Measurements from ENCODE around the gene HOXD4. TPM values are rescaled to one million over a fixed set of nuclear protein-coding genes. Genes with fewer than 3 reads are reported as not detected.

The HOXD4 gene
- polyA plus RNA-seq, 12 donors, result 4.9 to 14.8 (median 5.9) TPM; not detected in 1

GRCh38 chr2:176187899-176188773 lies 36.8 kb downstream of the HOXD4 start, which contains the start of gene HOXD1:
Gene HOXD1, plus strand, starts transcription at chr2:176188668. Its CDS starts 134 bp downstream, at chr2:176188802.
- DNase-seq, result no peak

DNA sequence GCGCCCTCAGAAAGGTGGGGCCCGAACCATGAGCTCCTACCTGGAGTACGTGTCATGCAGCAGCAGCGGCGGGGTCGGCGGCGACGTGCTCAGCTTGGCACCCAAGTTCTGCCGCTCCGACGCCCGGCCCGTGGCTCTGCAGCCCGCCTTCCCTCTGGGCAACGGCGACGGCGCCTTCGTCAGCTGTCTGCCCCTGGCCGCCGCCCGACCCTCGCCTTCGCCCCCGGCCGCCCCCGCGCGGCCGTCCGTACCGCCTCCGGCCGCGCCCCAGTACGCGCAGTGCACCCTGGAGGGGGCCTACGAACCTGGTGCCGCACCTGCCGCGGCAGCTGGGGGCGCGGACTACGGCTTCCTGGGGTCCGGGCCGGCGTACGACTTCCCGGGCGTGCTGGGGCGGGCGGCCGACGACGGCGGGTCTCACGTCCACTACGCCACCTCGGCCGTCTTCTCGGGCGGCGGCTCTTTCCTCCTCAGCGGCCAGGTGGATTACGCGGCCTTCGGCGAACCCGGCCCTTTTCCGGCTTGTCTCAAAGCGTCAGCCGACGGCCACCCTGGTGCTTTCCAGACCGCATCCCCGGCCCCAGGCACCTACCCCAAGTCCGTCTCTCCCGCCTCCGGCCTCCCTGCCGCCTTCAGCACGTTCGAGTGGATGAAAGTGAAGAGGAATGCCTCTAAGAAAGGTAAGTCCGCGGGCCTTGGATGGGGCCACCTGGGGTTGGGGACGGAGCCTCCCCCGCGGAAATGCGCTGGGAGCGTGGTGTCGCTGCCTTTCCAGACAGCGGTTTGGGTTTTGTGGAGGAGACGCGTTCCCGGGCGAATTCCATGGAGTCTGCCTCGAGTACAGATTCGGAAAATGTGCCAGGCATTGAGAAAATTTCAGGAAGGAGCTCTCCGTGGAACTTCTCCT lies 37.7 kb downstream of the HOXD4 start:
- DNase-seq, result no peak

DNA sequence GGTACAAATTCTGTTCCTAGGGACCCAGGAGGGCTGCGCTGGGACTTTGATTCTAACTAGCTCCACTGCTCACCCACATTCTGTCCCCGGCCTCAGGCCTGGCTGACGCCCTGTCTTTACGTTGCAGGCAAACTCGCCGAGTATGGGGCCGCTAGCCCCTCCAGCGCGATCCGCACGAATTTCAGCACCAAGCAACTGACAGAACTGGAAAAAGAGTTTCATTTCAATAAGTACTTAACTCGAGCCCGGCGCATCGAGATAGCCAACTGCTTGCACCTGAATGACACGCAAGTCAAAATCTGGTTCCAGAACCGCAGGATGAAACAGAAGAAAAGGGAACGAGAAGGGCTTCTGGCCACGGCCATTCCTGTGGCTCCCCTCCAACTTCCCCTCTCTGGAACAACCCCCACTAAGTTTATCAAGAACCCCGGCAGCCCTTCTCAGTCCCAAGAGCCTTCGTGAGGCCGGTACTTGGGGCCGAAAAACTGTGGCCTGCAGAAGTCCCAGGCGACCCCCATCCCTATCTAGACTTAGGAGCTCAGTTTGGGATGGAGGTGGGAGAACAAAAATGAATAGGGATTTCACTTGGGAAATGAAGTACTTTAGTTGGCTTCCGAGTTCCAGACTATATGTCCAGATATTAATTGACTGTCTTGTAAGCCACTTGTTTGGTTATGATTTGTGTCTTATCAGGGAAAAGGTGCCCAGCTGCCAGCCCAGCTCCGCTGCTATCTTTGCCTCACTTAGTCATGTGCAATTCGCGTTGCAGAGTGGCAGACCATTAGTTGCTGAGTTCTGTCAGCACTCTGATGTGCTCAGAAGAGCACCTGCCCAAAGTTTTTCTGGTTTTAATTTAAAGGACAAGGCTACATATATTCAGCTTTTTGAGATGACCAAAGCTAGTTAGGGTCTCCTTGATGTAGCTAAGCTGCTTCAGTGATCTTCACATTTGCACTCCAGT lies 38.6 kb downstream of the HOXD4 start:
- DNase-seq, result no peak

- DNase-seq, result no peak
Measured at GRCh38 chr2:176192351-176192750, 41.0 kb downstream of the HOXD4 start.

DNA sequence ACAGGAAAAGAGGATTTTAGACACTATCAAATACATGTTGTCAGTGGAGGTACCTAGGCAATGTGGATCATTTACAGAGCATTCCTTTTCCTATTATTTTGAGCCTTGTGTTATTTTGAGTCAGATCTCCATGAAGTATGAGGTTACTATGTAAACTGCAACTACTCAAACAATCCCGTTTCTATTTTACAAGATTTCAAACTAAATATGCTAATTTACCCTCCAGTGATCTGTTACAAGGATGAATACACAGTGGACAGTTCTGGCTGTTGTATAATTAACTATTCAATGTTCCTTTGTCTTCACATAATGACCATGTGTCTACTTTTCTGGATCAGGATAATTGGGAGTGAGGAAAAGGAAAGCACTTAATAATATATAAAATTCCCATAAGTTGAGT lies 41.7 kb downstream of the HOXD4 start:
- no peak for DNase-seq

- no peak for DNase-seq
Measured at GRCh38 chr2:176199902-176200301, 48.6 kb downstream of the HOXD4 start.

DNA sequence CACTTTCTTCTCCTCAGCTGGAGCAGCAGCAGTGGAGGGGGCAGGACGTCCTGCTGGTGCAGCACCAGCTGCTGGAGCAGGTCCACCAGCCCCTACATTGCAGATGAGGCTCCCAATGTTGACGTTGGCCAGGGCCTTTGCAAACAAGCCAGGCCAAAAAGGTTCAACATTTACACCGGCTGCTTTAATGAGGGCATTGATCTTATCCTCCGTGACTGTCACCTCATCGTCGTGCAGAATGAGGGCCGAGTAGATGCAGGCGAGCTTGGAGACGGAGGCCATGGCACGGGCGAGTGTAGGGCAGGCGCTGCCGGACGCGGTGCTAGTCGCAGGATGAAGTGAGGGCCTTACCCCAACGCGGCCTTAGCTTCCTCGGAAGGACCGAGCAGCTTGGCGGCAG lies 49.6 kb downstream of the HOXD4 start:
- no peak for DNase-seq

- no peak for DNase-seq
Measured at GRCh38 chr2:176202491-176202890, 51.1 kb downstream of the HOXD4 start.

Other genes with a start within 250 kb of the HOXD4 start
- 10 to 100 TPM; 17.2 to 54.3 (median 42.7) TPM for gene LNPK, start 149.3 kb upstream of the HOXD4 start, polyA plus RNA-seq (ENCODE audit: insufficient read length in 12 of 12)
- under 1 TPM in 2 of 12 donors, not detected in 10; 0.04 TPM for gene EVX2, start 67.6 kb upstream of the HOXD4 start, polyA plus RNA-seq (ENCODE audit: insufficient read length in 12 of 12)
- 1 to 10 TPM in 1 of 12 donors, under 1 TPM in 4, not detected in 7; 0.30 to 2.5 (median 0.63) TPM for gene HOXD13, start 58.8 kb upstream of the HOXD4 start, polyA plus RNA-seq (ENCODE audit: insufficient read length in 12 of 12)
- under 1 TPM in 2 of 12 donors, not detected in 10; 0.15 to 0.37 TPM for gene HOXD12, start 51.8 kb upstream of the HOXD4 start, polyA plus RNA-seq (ENCODE audit: insufficient read length in 12 of 12)
- gene HOXD11, start 44.3 kb upstream of the HOXD4 start, polyA plus RNA-seq (ENCODE audit: insufficient read length in 12 of 12), result 1 to 10 TPM in 5 of 12 donors, under 1 TPM in 3, not detected in 4; 0.17 to 6.9 (median 2.0) TPM
- 10 to 100 TPM in 1 of 12 donors, 1 to 10 TPM in 4, under 1 TPM in 4, not detected in 3; 0.33 to 21.6 (median 3.4) TPM for gene HOXD10, start 34.8 kb upstream of the HOXD4 start, polyA plus RNA-seq (ENCODE audit: insufficient read length in 12 of 12)
- gene HOXD9, start 28.8 kb upstream of the HOXD4 start, polyA plus RNA-seq (ENCODE audit: insufficient read length in 12 of 12), result 10 to 100 TPM in 1 of 12 donors, 1 to 10 TPM in 10, not detected in 1; 3.5 to 12.5 (median 6.0) TPM
- 10 to 100 TPM in 11 of 12 donors, not detected in 1; 27.3 to 47.7 (median 42.5) TPM for gene HOXD8, start 21.8 kb upstream of the HOXD4 start, polyA plus RNA-seq (ENCODE audit: insufficient read length in 12 of 12)
- gene HOXD3, start 5.8 kb downstream of the HOXD4 start, polyA plus RNA-seq (ENCODE audit: insufficient read length in 12 of 12), result 1 to 10 TPM in 10 of 12 donors, not detected in 2; 1.8 to 4.8 (median 2.4) TPM
- gene HOXD1, start 37.1 kb downstream of the HOXD4 start, polyA plus RNA-seq (ENCODE audit: insufficient read length in 12 of 12), result 1 to 10 TPM in 8 of 12 donors, under 1 TPM in 2, not detected in 2; 0.85 to 2.6 (median 1.4) TPM
- gene MTX2, start 117.9 kb downstream of the HOXD4 start, polyA plus RNA-seq (ENCODE audit: insufficient read length in 12 of 12), result 10 to 100 TPM in 11 of 12 donors, not detected in 1; 47.9 to 66.8 (median 60.2) TPM